Activated CD4-positive, CD25-positive, alpha-beta regulatory T cell treated with anti-CD3 and anti-CD28 coated beads, Interleukin-2, amount 50 U/mL, for 16 hours (primary cell): Measurements from ENCODE around the gene SPART.

Source experiments
- DNase-seq: peaks from one replicate; pipeline ENCODE4 v3.0.0-alpha.2; 2020; ENCODE audit warnings: low read depth, low spot score

SPART gene, protein sequence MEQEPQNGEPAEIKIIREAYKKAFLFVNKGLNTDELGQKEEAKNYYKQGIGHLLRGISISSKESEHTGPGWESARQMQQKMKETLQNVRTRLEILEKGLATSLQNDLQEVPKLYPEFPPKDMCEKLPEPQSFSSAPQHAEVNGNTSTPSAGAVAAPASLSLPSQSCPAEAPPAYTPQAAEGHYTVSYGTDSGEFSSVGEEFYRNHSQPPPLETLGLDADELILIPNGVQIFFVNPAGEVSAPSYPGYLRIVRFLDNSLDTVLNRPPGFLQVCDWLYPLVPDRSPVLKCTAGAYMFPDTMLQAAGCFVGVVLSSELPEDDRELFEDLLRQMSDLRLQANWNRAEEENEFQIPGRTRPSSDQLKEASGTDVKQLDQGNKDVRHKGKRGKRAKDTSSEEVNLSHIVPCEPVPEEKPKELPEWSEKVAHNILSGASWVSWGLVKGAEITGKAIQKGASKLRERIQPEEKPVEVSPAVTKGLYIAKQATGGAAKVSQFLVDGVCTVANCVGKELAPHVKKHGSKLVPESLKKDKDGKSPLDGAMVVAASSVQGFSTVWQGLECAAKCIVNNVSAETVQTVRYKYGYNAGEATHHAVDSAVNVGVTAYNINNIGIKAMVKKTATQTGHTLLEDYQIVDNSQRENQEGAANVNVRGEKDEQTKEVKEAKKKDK

DNA sequence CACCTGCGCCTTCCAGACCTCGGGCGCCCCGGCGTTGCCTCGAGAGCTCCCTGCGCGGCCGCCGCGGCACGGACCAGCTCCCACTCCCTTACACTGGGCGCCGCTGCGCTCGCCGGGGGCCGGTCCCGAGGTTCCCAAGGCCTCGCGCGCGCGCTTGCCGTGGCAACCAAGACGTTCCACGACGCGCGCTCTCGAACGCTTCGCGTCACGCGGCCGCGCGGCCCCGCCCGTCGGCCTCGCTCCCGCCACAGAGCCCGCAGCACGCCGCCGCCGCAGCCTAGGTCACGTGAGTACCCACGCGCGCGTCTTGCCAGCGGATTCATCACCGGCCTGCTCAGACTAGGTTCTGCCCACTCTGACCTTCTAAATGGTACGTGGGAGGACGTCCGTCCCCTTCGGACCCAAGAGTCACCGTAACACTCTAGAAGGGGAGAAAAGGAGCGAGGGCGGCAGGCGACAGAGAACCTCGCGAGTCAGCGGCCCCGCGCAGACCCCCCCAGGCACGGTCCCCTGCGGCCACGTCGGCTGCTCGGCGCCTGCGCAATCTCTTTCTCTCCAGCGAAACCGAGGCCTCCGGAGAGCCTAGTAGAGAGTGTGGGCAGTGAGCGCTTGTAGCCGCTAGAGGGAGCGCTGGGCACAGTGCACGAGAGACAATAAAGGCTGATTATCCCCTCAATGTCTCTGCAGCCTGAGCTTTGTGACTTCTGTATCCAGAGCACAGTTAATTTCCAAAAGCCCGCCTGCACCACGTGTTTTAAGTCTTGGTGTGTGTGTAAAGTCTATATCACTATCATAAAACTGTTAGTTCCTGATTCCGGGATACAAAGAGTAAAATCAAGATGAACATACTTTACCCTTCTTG, at the start of gene SPART:
Gene SPART, minus strand, starts transcription at position 173 of the 862 bp plus-strand sequence. CDS start 10,564 bp downstream, outside the sequence.
- peak; percentile 64 for DNase-seq

DNA sequence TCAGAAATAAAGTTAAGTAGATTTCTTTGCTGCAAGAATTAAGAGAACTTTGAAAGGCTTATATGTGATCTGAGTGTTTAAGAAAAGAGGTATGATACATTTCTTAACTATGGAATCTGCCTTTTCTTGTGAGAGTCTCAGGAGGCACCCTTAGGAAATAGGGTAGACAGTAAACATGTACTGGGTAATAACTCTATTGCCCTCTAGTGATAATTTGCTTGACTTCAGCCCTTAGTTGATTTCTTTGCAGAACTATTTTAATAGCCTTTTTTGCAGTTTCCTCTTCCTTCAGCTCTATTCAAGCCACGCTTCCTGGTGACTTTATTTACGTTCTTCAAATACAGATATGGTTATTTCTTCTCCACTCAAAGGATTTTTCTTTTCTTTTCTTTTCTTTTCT, 49.1 kb upstream of the SPART start:
- no peak for DNase-seq

DNA sequence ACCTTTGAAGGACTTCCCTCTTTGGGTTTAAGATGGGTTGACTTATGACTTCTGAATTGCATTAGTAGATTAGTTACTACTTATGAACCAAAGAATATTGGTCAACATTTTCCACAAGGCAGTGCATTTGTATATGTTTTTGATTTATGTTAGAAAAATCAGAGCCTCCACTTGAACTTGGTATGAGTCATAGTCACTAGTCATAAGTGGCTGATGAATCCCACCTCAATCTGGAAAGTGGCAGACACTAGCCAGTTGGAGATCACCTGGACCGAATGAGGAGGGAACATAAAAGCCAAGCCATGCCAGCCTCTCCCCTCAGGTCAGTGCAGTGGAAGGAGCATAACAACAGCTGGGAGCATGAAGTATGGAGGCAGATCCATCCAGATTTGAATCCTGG, 39.3 kb upstream of the SPART start:
- DNase-seq, result no peak

DNA sequence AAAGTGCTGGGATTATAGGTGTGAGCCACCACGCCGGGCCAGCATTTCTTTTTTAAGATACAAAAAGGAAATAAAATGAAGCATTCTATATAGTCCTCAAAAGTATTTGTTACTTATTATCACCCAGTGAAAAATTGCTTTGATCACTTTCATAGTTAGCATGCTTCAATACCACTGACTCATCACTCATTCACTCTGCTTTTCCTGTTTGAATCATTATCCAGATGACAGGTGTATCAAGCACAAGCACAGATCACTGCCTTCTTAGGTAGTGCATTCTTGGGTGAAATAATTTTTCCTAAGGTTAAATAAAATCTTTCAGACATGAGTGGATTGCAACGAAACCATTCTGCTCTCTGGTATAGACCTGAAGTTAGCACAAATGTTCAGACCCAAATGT, 35.8 kb upstream of the SPART start:
- DNase-seq, result no peak

DNA sequence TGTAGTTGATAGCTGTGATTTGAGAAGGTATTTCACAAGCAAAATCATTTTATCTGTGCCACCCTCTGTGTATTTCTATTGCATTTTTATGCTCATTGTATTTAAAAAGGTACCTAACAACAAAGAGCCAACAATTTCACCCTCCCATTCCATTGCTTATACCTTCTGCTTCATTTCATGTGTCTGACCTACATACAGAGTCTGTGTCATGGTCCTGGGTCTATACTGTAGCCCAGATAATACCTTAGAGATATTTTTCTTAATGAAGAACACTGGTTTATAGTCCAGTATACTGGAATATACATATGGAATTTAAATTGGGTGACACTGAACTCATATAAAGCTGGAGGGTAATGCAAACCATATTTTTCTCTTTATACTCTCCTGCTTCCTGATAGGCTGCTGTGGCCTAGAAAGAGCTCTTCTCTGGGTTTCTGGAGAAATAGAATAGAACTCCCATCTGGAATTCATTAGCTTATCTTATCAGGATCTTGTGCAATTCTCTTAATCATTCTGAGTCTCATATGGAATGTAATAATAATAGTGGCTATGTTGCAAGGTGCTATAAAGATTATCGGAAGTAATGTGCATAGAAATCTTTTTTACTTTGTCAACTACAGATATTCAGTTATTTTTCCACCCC, 31.8 kb upstream of the SPART start:
- no peak for DNase-seq

DNA sequence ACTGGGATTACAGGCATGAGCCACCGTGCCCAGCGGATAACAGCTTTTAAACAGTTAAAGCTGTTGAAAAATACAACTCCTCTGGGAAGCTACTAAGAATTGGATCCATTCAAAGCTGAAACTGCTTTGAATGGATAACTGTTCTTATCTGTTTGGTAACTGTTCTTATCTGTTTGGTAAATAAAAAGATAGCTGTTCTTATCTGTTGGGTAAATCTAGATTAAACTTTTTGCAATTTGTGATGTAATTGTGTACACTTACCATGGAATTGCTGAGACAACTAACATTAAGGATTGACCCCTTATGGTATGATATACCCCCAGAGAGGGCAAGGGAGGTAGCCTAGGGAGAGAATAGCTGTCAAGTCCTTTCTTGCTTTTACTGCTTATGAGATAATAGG, 27.9 kb upstream of the SPART start:
- no peak for DNase-seq

DNA sequence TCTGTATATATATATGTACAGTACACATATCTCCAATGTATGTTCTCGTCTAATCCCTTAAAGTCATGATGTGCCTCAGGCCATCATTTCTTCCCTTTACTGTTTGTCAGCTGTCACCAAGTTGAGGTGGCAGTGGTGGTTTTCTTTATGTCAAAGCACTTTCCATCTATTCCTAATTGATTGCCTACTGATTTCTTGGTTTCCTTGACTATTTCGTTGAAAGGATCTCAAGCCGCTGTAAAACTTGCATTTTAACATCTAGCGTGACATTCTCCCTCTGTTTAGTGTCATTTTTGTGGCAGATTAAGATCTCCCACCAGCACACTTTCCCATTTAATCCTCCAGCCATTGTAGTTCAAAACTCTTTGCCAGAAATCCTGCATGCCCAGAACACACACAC, 25.0 kb upstream of the SPART start:
- no peak for DNase-seq

DNA sequence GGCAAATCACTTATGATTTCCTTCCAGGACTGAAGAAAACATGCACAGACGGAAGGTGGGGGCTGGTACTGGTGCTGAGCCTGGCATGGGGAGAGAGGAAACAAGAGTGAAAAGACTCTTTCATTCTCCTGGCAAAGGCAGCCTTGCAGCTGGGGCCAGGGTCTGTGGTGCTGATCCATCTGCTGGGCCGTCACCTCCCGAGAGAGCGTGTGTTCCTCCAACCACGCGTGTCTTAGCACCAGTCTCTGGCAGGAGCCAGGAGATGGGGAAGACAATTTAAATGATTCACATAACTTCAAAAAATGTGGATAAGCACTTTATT, 23.9 kb upstream of the SPART start:
- DNase-seq, result no peak

DNA sequence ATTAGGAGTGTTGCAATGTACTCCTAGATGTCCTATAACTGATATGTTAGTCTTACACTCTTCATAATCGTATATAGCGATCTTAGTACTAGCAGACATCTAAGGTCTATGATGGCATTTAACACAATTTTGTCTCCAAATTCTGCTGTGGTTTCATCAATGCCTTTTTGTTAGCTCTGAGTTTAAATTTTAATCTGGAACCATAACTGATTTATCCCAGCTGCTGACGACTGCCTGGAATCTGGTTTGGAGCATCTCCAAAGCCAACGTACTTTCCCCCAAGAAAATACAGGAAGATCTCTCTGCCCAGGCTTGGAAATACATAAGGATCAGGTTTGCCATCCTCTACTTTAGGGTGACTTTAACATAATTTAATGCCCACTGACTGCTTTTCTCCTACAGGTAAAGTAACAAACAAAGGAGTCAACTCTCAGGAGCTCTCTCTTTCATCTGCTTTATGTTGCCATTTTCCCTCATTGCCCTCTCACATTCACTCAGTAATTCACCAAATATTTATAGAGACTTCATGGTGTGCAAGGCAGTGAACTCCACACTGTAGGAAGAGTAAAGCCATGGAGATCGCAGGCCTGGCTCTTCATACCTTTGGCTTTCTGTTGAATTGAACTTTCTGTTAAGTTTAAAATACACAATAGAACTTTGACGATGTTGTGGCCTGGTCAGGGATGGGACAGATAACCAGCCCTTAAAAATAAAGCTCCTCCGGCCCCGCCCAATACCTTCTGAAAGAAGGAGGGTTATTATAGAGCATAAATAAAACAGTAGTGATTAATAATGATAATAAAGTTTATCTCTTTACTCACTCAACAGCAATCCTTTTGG, 23.3 kb upstream of the SPART start:
- DNase-seq, result no peak

DNA sequence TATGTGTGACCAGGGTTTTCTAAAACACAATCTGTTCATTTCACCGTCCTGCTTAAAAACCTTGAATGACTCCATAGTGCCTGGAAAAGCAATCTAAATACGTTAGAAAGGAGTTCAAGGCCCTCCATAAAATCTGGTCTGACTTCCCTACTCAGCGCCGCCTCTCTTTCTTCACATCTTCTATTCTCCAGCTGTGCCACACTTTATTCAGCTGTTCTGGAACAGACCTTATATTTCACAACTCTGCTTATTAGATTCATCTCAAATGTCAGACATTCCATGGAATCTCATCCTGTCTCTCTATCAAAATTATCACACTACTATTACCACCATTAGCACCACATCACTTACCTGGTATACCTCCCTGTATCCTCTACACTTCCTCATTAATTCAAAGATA, 19.8 kb upstream of the SPART start:
- DNase-seq, result no peak

DNA sequence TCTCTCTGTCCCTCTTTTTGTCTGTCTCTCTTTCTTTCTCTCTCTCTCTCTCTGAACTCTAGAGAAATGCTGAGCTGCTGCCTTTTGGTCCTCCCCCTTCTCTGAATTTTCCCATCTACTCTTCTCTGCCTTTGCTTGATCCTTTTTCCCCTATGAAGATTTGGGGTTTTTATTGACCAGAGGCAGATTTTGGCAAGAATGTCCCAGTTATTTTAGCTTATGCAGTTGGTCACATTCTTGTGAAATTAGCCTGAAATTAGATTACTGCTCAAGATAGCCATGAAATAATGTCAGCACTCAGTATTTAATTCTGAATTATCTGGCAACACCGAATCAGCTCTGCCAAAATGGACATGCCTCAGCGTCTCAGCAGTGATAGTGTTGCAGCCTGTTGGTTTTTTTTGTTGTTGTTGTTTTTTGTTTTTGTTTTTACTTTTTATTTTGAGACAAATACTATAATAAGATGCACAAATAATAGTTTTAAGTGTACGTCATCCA, 17.2 kb upstream of the SPART start:
- no peak for DNase-seq

DNA sequence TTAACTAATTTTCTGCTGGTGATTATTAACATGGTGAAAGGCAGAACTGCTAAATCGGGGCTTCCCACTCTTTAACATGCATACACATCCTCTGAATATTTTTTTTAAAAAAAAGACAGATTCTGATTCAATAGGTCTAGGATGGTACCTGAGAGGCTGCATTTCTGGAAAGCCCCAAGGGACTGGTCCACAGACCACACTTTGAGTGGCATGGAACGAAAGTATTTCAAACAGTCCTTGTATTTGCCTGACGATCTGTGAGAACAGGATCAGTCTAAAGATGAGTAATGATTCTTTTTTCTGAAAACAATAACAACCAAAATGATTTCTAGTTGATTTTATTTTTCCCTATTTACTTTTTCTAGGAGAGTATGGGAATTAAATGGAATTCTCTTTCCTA, 16.7 kb upstream of the SPART start:
- DNase-seq, result no peak

DNA sequence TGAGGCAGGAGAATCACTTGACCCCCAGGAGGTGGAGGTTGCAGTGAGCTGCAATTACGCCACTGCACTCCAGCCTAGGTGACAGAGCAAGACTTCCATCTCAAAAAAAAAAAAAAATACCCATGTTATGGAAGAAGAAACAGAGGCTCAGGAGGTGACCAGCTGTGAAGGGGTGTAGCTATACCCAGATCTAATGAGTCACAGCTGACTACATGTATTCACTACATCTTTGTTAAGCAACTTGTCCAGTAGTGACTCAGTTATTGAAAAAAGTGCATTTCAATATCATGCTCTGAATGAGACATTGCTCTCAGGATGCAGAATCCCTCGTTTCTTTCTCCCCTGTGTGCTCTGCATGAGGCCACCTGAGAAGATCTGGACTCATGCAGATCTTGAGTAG, 16.1 kb upstream of the SPART start:
- no peak for DNase-seq

DNA sequence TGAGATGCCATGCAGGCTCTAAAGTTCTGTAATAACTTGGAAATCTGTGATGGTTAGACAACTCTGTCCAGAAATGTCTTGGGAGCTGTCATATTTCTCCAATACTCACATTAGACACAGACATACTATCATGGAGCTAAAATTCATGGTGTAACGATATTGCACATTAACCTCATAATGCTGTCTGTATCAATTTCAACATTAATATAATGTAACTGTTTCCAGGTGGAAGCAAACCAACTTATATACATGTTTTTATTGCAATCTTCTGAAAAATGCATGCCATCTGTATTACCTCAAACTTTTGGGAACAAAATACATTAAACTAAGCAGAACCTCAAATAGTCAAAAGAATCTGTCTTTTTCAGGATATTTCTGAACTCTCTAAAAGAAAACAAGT, 14.7 kb upstream of the SPART start:
- DNase-seq, result no peak

DNA sequence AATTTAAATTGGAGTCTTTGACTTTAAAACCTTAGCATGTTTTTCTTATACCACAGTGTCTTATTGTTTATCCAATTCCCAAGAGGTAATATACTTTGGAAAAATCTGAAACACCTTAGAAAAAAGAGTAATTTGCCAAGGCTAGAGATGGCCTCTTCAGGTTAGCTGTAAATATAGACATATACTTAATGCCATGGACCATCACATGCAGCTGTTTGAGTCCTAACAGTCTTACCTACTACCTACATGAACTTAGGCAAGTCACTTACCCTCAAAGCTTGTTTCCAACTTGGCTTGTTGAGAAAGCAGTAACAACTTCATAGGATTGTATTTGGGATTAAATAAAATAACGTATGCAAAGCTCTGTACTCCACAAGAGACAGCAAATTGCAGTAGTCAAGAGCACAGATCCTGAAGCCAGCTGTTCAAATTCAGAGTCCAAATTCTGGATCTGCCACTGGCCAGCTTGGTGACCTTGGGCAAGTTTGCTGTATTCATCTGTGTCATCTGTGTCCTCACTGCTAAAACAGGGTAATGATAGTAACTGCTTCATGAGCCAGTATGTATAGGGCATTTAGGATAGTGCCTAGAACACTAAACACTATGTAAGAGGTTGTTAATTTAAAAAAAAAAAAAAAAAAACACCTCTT, 13.2 kb upstream of the SPART start:
- DNase-seq, result no peak

DNA sequence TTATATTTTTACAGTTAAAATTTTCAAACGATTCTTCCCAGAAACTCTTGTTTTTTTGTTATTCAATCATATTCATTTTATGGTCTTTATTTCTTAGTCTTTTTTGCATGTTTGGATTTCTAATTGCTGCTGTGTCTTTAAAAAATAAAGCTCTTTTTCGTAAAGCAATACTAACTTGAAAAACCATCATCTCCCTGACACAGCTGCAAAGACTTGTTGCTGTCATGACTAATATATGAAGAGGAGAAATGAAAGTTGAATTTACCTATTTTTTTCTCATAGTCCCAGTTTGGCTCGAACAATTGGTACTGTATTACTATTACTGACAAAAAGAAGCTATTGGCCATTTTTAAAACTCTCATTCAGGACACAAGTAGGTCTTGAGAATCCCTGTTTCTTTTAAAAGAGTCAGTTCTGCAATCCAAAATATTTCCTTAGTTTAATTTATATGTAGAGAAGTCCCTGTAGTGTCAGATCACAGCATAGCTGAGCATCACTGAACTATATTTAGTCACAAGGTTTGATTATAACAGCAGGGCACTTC, 12.1 kb upstream of the SPART start:
- no peak for DNase-seq

DNA sequence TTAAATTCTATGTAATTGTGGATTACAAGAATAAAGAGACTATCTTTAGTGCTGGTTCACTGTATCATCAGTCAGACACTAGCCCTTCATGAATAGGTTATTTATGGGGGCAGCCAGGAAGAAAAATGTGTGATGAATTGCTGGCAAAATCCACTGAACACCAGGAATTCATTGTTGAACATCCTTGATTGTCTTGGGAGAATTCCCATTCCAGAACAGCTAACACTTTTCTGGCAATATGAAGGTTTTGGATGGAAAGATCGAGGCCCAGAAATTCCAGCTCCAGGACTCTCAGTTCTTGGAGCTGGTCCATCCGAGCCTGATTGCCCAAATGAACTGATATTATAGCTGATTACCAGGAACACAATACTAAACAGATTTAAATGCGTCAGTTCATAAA, 11.5 kb upstream of the SPART start:
- DNase-seq, result no peak

DNA sequence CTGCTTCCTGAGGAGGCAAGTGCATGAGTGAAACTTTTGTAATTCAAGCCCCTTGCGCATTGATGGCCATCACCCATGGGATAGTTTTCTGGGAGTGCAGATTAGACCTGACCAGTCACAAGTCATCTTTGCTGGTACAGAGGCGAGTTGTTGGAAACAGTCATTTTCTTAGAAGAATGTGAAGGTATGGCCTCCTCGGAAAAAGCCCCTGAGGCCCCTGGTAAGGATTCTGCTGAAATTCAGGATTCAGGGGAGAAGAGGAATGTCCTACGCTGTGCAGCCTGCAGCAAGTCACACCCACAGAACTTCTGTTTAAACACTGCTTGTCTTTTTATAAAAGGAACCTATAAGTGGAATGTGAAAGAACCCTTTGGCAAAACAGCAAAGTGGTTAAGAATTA, 11.0 kb upstream of the SPART start:
- DNase-seq, result no peak

DNA sequence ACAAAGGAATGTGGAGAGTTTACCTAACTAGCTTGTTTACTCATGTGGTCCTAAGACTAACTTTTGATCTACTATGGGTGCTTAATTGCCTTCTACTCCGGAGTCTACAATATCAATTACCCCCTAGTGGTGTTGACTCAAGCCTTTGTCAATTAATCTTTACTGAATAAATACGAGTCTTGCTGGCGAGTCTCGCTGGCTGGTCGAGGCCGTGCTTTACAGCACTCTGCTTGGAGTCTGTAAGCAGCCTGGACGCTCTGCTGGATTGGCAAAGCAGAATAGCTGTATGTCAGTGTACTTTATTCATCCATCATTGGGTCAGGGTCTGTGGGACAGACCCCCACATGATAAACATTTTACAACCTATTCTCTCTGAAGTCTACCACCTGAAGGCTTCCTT, 9.9 kb upstream of the SPART start:
- no peak for DNase-seq

DNA sequence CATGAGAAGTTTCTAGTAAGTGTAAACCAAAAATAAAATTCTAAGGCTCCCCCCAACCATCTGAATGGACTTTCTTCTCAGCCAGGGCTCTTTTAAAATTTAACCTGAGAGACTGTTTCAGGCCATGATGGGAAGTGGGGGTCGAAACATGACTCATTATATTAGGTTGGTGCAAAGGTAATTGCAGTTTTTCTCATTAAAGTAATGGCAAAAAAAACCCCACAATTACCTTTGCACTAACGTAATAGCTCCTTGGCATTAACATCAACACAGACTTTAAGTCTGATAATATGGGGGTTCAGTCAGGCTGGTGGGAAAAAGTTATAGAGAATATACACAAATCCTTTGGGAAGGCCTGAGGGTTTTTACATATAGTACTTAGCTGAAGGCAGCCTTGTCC, 9.4 kb upstream of the SPART start:
- DNase-seq, result no peak
